ENCODE results near the gene COL5A3. TPM values are rescaled to one million over a fixed set of nuclear protein-coding genes. Genes with fewer than 3 reads are reported as not detected.

Gene COL5A3
- polyA plus RNA-seq, 1 donor from 2014 or later: 0.11 TPM

DNA sequence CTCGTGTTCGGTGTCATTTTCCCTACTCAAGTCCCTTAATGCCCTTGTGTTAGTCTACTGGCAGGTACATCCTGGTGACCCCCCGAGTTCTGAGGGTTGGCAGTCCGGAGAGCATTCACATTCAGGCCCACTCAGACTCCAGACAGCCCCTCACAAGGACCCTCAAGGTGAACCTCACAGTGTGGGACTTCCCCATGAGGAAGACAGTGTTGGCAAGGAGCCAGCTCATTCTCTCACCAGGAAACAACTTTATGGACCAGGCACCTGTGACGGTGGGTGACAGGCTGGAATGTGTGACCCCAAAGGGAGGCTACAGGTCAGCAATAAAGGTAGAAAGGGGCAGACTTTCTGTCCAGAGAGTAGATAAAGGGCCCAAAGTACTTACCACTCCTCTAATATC, 27.5 kb upstream of the COL5A3 start:
- Histone ChIP-seq H3K27me3 (ENCODE audit: insufficient read depth, low read depth, low read length) (no peaks in the 10 kb centered on the region), H3K9ac (ENCODE audit: low read length) (no peak overlapping the region), H3K79me2 (replicated peaks; ENCODE audit: insufficient read depth, low read length) (no peaks in the 10 kb centered on the region), H3K4me3 (ENCODE audit: low read length) (no peak overlapping the region), H3K4me2 (ENCODE audit: low read length) (no peak overlapping the region), H3K27ac (ENCODE audit: low read length) (no peak overlapping the region), H3K9me2 (ENCODE audit: insufficient read depth, low read length) (no peaks in the 10 kb centered on the region), H3K9me3 (ENCODE audit: low read length) (peaks cover 5% of the 10 kb centered on the region), H3F3A (ENCODE audit: insufficient read depth, low read length, poor library complexity, severe bottlenecking) (no peaks in the 10 kb centered on the region), H2AFZ (ENCODE audit: low read depth, low read length) (no peak overlapping the region), H4K20me1 (ENCODE audit: insufficient read depth) (no peaks in the 10 kb centered on the region), H3K36me3 (ENCODE audit: insufficient read depth, low read length) (no peaks in the 10 kb centered on the region)
- TF ChIP-seq SMC3 (conservative IDR thresholded peaks at IDR 0.05; ENCODE audit: poor library complexity) (no peak), TAF1 (IDR thresholded peaks at IDR 0.05; ENCODE audit: low read depth) (no peak), EZH2 (IDR thresholded peaks at IDR 0.05; ENCODE audit: borderline replicate concordance, insufficient read depth, low read length, poor library complexity, severe bottlenecking) (no peak), EP300 (conservative IDR thresholded peaks at IDR 0.05; ENCODE audit: poor library complexity, severe bottlenecking) (no peak), POLR2AphosphoS5 (IDR thresholded peaks at IDR 0.05) (no peak), MXI1 (conservative IDR thresholded peaks at IDR 0.05; ENCODE audit: poor library complexity, severe bottlenecking) (no peak), RAD21 (conservative IDR thresholded peaks at IDR 0.05) (no peak)
- TF ChIP-seq, protein P1, sequence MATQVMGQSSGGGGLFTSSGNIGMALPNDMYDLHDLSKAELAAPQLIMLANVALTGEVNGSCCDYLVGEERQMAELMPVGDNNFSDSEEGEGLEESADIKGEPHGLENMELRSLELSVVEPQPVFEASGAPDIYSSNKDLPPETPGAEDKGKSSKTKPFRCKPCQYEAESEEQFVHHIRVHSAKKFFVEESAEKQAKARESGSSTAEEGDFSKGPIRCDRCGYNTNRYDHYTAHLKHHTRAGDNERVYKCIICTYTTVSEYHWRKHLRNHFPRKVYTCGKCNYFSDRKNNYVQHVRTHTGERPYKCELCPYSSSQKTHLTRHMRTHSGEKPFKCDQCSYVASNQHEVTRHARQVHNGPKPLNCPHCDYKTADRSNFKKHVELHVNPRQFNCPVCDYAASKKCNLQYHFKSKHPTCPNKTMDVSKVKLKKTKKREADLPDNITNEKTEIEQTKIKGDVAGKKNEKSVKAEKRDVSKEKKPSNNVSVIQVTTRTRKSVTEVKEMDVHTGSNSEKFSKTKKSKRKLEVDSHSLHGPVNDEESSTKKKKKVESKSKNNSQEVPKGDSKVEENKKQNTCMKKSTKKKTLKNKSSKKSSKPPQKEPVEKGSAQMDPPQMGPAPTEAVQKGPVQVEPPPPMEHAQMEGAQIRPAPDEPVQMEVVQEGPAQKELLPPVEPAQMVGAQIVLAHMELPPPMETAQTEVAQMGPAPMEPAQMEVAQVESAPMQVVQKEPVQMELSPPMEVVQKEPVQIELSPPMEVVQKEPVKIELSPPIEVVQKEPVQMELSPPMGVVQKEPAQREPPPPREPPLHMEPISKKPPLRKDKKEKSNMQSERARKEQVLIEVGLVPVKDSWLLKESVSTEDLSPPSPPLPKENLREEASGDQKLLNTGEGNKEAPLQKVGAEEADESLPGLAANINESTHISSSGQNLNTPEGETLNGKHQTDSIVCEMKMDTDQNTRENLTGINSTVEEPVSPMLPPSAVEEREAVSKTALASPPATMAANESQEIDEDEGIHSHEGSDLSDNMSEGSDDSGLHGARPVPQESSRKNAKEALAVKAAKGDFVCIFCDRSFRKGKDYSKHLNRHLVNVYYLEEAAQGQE (IDR thresholded peaks at IDR 0.05; ENCODE audit: borderline replicate concordance): no peak
- TF ChIP-seq, protein P2, sequence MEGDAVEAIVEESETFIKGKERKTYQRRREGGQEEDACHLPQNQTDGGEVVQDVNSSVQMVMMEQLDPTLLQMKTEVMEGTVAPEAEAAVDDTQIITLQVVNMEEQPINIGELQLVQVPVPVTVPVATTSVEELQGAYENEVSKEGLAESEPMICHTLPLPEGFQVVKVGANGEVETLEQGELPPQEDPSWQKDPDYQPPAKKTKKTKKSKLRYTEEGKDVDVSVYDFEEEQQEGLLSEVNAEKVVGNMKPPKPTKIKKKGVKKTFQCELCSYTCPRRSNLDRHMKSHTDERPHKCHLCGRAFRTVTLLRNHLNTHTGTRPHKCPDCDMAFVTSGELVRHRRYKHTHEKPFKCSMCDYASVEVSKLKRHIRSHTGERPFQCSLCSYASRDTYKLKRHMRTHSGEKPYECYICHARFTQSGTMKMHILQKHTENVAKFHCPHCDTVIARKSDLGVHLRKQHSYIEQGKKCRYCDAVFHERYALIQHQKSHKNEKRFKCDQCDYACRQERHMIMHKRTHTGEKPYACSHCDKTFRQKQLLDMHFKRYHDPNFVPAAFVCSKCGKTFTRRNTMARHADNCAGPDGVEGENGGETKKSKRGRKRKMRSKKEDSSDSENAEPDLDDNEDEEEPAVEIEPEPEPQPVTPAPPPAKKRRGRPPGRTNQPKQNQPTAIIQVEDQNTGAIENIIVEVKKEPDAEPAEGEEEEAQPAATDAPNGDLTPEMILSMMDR (IDR thresholded peaks at IDR 0.05; ENCODE audit: poor library complexity, severe bottlenecking): no peak

DNA sequence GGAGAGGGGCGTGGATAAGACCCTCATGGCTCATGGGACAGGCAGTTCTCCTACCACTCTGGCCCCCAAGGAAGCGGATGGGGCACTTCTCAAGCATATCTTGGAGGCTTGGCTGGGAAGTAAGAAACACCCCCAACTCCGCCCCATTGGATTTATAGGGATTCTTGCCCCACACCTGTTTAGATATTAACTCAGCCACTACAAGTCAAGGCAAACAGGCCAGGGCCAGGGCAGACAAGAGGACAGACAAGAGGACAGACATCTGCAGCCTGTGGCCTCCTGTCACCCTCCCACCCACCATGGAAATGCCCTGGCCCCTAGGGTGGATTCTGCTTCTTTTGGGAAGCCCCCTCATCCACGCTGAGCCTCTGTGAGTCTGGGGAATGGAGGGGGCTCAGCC, 27.1 kb upstream of the COL5A3 start:
- Histone ChIP-seq H3K4me2 (ENCODE audit: low read length) (no peak overlapping the region), H3K9me2 (ENCODE audit: insufficient read depth, low read length) (no peaks in the 10 kb centered on the region), H3K27me3 (ENCODE audit: insufficient read depth, low read depth, low read length) (no peaks in the 10 kb centered on the region), H3K9me3 (ENCODE audit: low read length) (peaks cover under 1% of the 10 kb centered on the region), H3K4me3 (ENCODE audit: low read length) (no peak overlapping the region), H3K79me2 (replicated peaks; ENCODE audit: insufficient read depth, low read length) (no peaks in the 10 kb centered on the region), H4K20me1 (ENCODE audit: insufficient read depth) (no peaks in the 10 kb centered on the region), H3F3A (ENCODE audit: insufficient read depth, low read length, poor library complexity, severe bottlenecking) (no peaks in the 10 kb centered on the region), H3K27ac (ENCODE audit: low read length) (no peak overlapping the region), H3K9ac (ENCODE audit: low read length) (no peak overlapping the region), H3K36me3 (ENCODE audit: insufficient read depth, low read length) (no peaks in the 10 kb centered on the region), H2AFZ (ENCODE audit: low read depth, low read length) (no peak overlapping the region)
- TF ChIP-seq RAD21 (conservative IDR thresholded peaks at IDR 0.05): no peak
- TF ChIP-seq, protein P1 (IDR thresholded peaks at IDR 0.05; ENCODE audit: borderline replicate concordance): no peak

Measured in neural cell (in vitro differentiated cells).